Measurements from ENCODE around the gene ANKRD30A. TPM values are rescaled to one million over a fixed set of nuclear protein-coding genes. Genes with fewer than 3 reads are reported as not detected.

Gene ANKRD30A
- total RNA-seq, 1 experiment from 2014 or later = not detected

DNA sequence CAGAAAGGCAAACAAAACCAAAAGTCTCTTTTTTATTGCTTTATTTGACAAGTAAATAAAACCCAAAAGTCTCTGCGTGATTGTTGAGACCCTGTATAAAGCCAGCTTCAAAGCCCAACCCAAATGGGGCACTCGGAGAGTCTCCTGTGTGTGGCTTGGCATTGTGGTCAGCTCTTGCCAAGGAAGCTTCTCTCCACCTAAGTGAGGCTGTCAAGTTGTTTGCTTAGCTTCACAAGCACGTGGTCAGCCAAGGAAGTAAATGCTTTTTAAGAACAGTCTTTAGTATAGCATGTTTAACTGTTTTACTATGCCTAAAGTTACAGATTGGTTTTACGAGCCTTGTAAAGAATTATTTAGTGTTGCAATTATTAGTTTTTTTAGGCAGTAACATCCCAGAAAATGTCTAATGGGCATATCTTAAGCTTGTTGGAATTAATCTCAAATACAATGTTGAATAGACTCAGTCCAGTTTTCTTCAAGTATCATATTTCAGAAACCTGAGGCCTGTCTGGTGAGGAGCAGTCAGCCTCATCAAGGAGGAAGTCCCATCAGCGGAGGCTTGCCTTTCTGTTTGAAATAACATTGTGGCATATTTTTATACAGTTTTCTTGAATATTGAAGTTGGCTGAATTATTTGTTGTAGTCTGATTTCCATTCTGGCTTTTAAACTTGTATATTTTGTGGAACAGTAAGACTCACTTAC is 144.3 kb downstream of the ANKRD30A start:
- Histone ChIP-seq H3K9me3 (ENCODE audit: control insufficient read depth in 1 of 2, insufficient read depth in 1 of 2, low read depth in 1 of 2, low read length in 2 of 2) (peaks cover 0 to 21% of the 10 kb centered on the region in 2 experiments; a peak in 2 of 4 replicates), H3K27me3 (ENCODE audit: insufficient read depth, low read length) (no peaks in the 10 kb centered on the region), H3K4me2 (ENCODE audit: low read length) (no peak overlapping the region), H3K9ac (ENCODE audit: low read length) (no peak overlapping the region), H3K9me2 (ENCODE audit: insufficient read depth) (no peaks in the 10 kb centered on the region), H2AFZ (ENCODE audit: low read depth, low read length, poor library complexity, severe bottlenecking) (no peak overlapping the region), H3K4me3 (replicated peaks in 1 of 2; ENCODE audit: low read depth in 1 of 2, low read length in 2 of 2) (no peak overlapping the region), H3K4me1 (ENCODE audit: control insufficient read depth in 1 of 2, insufficient read depth in 2 of 2, low read length in 2 of 2) (no peaks in the 10 kb centered on the region), H4K20me1 (ENCODE audit: insufficient read depth) (no peaks in the 10 kb centered on the region), H3K27ac (ENCODE audit: low read depth, low read length) (no peak overlapping the region), H3K79me2 (ENCODE audit: insufficient read depth, low read length) (no peaks in the 10 kb centered on the region), H3K36me3 (ENCODE audit: control insufficient read depth in 1 of 2, insufficient read depth in 2 of 2, low read length in 2 of 2) (no peaks in the 10 kb centered on the region)
- intact Hi-C loops (cut with micrococcal nuclease) = no loop called here
- no TSS peak for BruUV-seq (replicated peaks)
- no peak for TF ChIP-seq SIN3A (IDR thresholded peaks at IDR 0.05; ENCODE audit: low read depth)
- no peak for TF ChIP-seq CBX3 (IDR thresholded peaks at IDR 0.05; ENCODE audit: low read depth)
- ChIA-PET POLR2A (no interaction called here), CTCF (no interaction called here), RAD21 (ENCODE audit: low non-redundant PET in 1 of 2, low total read pairs in 2 of 2, uncharacterized antibody in 2 of 2, unreplicated experiment in 2 of 2) (no interaction called here)
- ATAC-seq (no peak), DNase-seq (ENCODE audit: low read depth, low spot score) (no peak)

DNA sequence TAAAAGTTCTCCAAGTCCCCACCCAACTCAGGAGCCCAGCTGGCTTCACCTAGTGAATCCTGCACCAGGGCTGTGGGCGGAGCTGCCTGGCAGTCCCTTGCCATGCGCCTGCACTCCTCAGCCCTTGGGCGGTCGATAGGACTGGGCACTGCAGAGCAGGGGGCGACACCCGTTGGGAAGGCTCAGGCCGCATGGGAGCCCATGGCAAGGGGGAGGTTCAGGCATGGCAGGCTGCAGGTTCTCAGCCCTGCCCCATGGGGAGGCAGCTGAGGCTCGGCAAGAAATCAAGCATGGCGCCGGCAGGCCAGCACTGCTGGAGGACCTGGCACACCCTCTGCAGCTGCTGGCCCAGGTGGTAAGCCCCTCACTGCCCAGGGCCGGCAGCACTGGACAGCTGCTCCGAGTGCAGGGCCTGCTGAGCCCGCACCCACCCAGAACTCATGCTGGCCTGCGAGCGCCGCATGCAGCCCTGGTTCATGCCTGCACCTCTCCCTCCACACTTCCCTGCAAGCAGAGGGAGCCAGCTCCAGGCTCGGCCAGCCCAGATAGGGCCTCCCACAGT is 149.9 kb downstream of the ANKRD30A start:
- no peaks in the 10 kb centered on the region for H3K4me1 ChIP-seq (ENCODE audit: control insufficient read depth in 1 of 2, insufficient read depth in 2 of 2, low read length in 2 of 2)
- BruUV-seq (replicated peaks) = no TSS peak
- TF ChIP-seq ZFX (IDR thresholded peaks at IDR 0.05) = no peak
- TF ChIP-seq RAD21 (IDR thresholded peaks at IDR 0.05; ENCODE audit: low read depth) = no peak
- no peak for TF ChIP-seq TCF7L2 (IDR thresholded peaks at IDR 0.05; ENCODE audit: borderline replicate concordance, extremely low read depth, insufficient read depth, insufficient read length)
- no peak for TF ChIP-seq SIN3A (IDR thresholded peaks at IDR 0.05; ENCODE audit: low read depth)
- no peak for TF ChIP-seq SRF (IDR thresholded peaks at IDR 0.05; ENCODE audit: low read depth)
- no peak for TF ChIP-seq EGR1 (IDR thresholded peaks at IDR 0.05; ENCODE audit: low read depth)
- no peak for TF ChIP-seq SP1 (IDR thresholded peaks at IDR 0.05; ENCODE audit: low read depth)
- no peaks in the 10 kb centered on the region for H3K9me2 ChIP-seq (ENCODE audit: insufficient read depth)
- no peaks in the 10 kb centered on the region for H3K79me2 ChIP-seq (ENCODE audit: insufficient read depth, low read length)
- H3K36me3 ChIP-seq (ENCODE audit: control insufficient read depth in 1 of 2, insufficient read depth in 2 of 2, low read length in 2 of 2) = no peaks in the 10 kb centered on the region
- no peaks in the 10 kb centered on the region for H4K20me1 ChIP-seq (ENCODE audit: insufficient read depth)
- ChIA-PET RAD21 (ENCODE audit: low non-redundant PET in 1 of 2, low total read pairs in 2 of 2, uncharacterized antibody in 2 of 2, unreplicated experiment in 2 of 2) (no interaction called here), POLR2A (no interaction called here), CTCF (no interaction called here)
- intact Hi-C loops (cut with micrococcal nuclease) = no loop called here
- no peaks in the 10 kb centered on the region for H3K27me3 ChIP-seq (ENCODE audit: insufficient read depth, low read length)
- ATAC-seq (no peak), DNase-seq (ENCODE audit: low read depth, low spot score) (no peak)
- no peaks in the 10 kb centered on the region; a peak in 2 of 4 replicates for H3K9me3 ChIP-seq (ENCODE audit: control insufficient read depth in 1 of 2, insufficient read depth in 1 of 2, low read depth in 1 of 2, low read length in 2 of 2)
- H3K27ac ChIP-seq (ENCODE audit: low read depth, low read length) = no peak overlapping the region
- no peak overlapping the region for H3K9ac ChIP-seq (ENCODE audit: low read length)
- H3K4me2 ChIP-seq (ENCODE audit: low read length) = no peak overlapping the region
- H2AFZ ChIP-seq (ENCODE audit: low read depth, low read length, poor library complexity, severe bottlenecking) = no peak overlapping the region
- no peak overlapping the region for H3K4me3 ChIP-seq (replicated peaks in 1 of 2; ENCODE audit: low read depth in 1 of 2, low read length in 2 of 2)
